NCI-H2029 treated with DMSO at 0.1 percent for 48 hours (cell line): ENCODE data around the gene MAP4K2.

Source experiments
- DNase-seq: peaks from one replicate; lab custom pipeline; 2025; lab: John Stamatoyannopoulos, UW

Gene MAP4K2

GRCh38 chr11:64791781-64792291 lies 11.2 kb downstream of the MAP4K2 start:
- DNase-seq, result no peak

GRCh38 chr11:64790205-64791095 lies 12.6 kb downstream of the MAP4K2 start:
- no peak for DNase-seq

GRCh38 chr11:64789331-64790204 lies 13.4 kb downstream of the MAP4K2 start:
- DNase-seq, result no peak

GRCh38 chr11:64788321-64789215 lies 14.4 kb downstream of the MAP4K2 start:
- DNase-seq, result no peak

GRCh38 chr11:64787526-64788320 lies 15.3 kb downstream of the MAP4K2 start:
- no peak for DNase-seq

GRCh38 chr11:64786308-64786707 lies 16.7 kb downstream of the MAP4K2 start:
- DNase-seq, result no peak

GRCh38 chr11:64784813-64785581 lies 18.0 kb downstream of the MAP4K2 start:
- DNase-seq, result no peak

GRCh38 chr11:64778473-64779298 lies 24.3 kb downstream of the MAP4K2 start, which contains the start of gene SF1:
TSS of gene SF1 (minus strand) at chr11:64778542. CDS start at chr11:64778392, 150 bp downstream.
- peak; percentile 100 for DNase-seq

- DNase-seq, result no peak
Observed at GRCh38 chr11:64778223-64778472, 24.9 kb downstream of the MAP4K2 start.

- peak; percentile 45 for DNase-seq
Observed at GRCh38 chr11:64777449-64778222, 25.4 kb downstream of the MAP4K2 start.

- no peak for DNase-seq
Observed at GRCh38 chr11:64776875-64777274, 26.1 kb downstream of the MAP4K2 start.

GRCh38 chr11:64776425-64776824 lies 26.6 kb downstream of the MAP4K2 start:
- no peak for DNase-seq

- no peak for DNase-seq
Observed at GRCh38 chr11:64774144-64774543, 28.9 kb downstream of the MAP4K2 start.

- DNase-seq, result no peak
Observed at GRCh38 chr11:64772303-64773018, 30.6 kb downstream of the MAP4K2 start.

- no peak for DNase-seq
Observed at GRCh38 chr11:64771861-64772260, 31.2 kb downstream of the MAP4K2 start.

- DNase-seq, result no peak
Observed at GRCh38 chr11:64770120-64770519, 32.9 kb downstream of the MAP4K2 start.

GRCh38 chr11:64769283-64769682 lies 33.7 kb downstream of the MAP4K2 start:
- DNase-seq, result no peak

- DNase-seq, result no peak
Observed at GRCh38 chr11:64768300-64768694, 34.7 kb downstream of the MAP4K2 start.
